ENCODE measurements around the gene OST4.

Gene OST4

GRCh38 chr2:27049422-27050280, 21.8 kb downstream of the OST4 start:
- DNase-seq (ENCODE audit: low read depth in 1 of 2, low spot score in 1 of 2), result no peak
- Histone ChIP-seq H3K27ac (replicated peaks) (peak overlapping the region; percentile 82), H3K27me3 (ENCODE audit: insufficient read depth, poor library complexity, severe bottlenecking) (no peaks in the 10 kb centered on the region), H3K4me3 (replicated peaks; ENCODE audit: insufficient read depth, low read length) (peak overlapping the region; percentile 98)
- TF ChIP-seq POLR2AphosphoS5 (IDR thresholded peaks at IDR 0.05; ENCODE audit: low read depth), result no peak; the same call in 1 of the 2 replicates
- TF ChIP-seq GABPA (IDR thresholded peaks at IDR 0.05; ENCODE audit: low read depth), result no peak
- TF ChIP-seq REST (IDR thresholded peaks at IDR 0.05; ENCODE audit: insufficient replicate concordance, low read depth), result no peak
- TF ChIP-seq CTCF (IDR thresholded peaks at IDR 0.05; ENCODE audit: insufficient read depth, low read length), result no peak
- TF ChIP-seq SPI1 (IDR thresholded peaks at IDR 0.05; ENCODE audit: borderline replicate concordance, low read depth), result no peak

- DNase-seq (ENCODE audit: low read depth in 1 of 2, low spot score in 1 of 2), result no peak
- no peaks in the 10 kb centered on the region for H3K27me3 ChIP-seq (ENCODE audit: insufficient read depth, poor library complexity, severe bottlenecking)
- H3K27ac ChIP-seq (replicated peaks), result no peak overlapping the region
- no peak overlapping the region for H3K4me3 ChIP-seq (replicated peaks; ENCODE audit: insufficient read depth, low read length)
- TF ChIP-seq SPI1 (IDR thresholded peaks at IDR 0.05; ENCODE audit: borderline replicate concordance, low read depth) (no peak), REST (IDR thresholded peaks at IDR 0.05; ENCODE audit: insufficient replicate concordance, low read depth) (no peak), CTCF (IDR thresholded peaks at IDR 0.05; ENCODE audit: insufficient read depth, low read length) (no peak), GABPA (IDR thresholded peaks at IDR 0.05; ENCODE audit: low read depth) (no peak), POLR2AphosphoS5 (IDR thresholded peaks at IDR 0.05; ENCODE audit: low read depth) (no peak; the same call in 1 of the 2 replicates)
Observed at GRCh38 chr2:27042985-27043634, 28.3 kb downstream of the OST4 start.

- H3K27ac ChIP-seq (replicated peaks), result no peak overlapping the region
- H3K4me3 ChIP-seq (replicated peaks; ENCODE audit: insufficient read depth, low read length), result no peak overlapping the region
- no peaks in the 10 kb centered on the region for H3K27me3 ChIP-seq (ENCODE audit: insufficient read depth, poor library complexity, severe bottlenecking)
- TF ChIP-seq POLR2AphosphoS5 (IDR thresholded peaks at IDR 0.05; ENCODE audit: low read depth), result no peak
- TF ChIP-seq CTCF (IDR thresholded peaks at IDR 0.05; ENCODE audit: insufficient read depth, low read length), result no peak
- TF ChIP-seq REST (IDR thresholded peaks at IDR 0.05; ENCODE audit: insufficient replicate concordance, low read depth), result no peak
- TF ChIP-seq GABPA (IDR thresholded peaks at IDR 0.05; ENCODE audit: low read depth), result no peak
- TF ChIP-seq SPI1 (IDR thresholded peaks at IDR 0.05; ENCODE audit: borderline replicate concordance, low read depth), result no peak
- DNase-seq (ENCODE audit: low read depth in 1 of 2, low spot score in 1 of 2), result no peak
Observed at GRCh38 chr2:27042159-27042661, 29.2 kb downstream of the OST4 start.

Measured in HL-60 (cell line).